Activated T-cell treated with anti-CD3 and anti-CD28 coated beads for 4 hours (primary cell): ENCODE results near the gene TMEM236.

Experiments used
- DNase-seq: peaks from one replicate; pipeline ENCODE4 v3.0.0-alpha.2; 2020

The TMEM236 gene

DNA sequence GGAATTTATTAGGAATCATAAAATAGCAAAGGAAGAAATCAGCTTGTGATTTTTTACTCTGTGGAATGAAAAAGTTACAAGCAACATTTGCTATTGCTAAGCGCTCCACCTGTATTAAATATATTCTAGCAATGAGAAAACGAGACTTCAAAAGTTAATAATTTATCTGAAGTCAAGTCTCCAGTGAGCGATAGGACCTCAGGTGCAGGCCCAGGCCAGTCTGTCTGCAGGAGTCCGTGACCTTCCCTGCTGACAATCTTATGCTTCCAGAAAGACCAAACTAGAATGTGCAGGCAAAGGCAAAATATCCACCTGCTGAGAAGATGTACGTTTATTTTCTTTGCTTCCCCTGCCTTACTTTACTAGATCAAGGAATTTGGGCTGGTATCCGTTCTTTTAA lies 79.9 kb downstream of the TMEM236 start:
- DNase-seq = no peak

DNA sequence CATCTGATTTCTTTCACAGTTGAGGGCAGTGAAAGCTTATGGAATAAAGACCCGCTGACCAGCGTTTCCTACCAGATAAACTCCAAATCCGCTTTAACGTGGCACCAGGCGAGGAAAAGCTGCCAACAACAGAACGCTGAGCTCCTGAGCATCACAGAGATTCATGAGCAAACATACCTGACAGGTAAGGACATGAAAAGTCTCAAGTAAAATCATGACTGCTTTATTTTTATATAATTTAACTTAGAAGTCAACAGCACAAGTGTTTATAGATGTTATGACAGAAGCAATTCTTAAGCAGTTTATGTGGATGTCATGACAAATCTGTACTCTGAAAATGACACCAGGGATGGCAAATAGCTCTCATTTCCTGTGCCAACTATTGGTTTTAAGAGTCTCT lies 81.7 kb downstream of the TMEM236 start:
- DNase-seq = no peak

DNA sequence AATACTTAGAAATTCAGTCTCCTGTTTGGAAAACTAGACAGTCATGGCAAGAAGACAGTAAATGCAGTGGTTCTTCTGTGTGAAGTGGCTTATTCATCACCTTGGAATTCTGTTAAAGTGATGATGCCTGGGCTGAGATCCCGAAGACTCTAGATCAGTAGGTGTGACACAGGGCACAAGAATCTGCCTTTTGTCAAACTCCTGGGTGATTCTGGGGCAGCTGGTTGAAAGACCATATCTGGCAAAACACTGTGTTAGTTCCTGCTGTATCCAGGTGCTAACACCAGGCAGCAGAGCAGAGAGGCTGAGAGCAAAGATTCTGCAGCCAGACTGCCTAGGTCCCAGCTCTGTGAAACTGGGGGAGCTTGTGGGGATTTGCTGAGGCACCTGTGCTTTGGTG lies 83.7 kb downstream of the TMEM236 start:
- DNase-seq = no peak

DNA sequence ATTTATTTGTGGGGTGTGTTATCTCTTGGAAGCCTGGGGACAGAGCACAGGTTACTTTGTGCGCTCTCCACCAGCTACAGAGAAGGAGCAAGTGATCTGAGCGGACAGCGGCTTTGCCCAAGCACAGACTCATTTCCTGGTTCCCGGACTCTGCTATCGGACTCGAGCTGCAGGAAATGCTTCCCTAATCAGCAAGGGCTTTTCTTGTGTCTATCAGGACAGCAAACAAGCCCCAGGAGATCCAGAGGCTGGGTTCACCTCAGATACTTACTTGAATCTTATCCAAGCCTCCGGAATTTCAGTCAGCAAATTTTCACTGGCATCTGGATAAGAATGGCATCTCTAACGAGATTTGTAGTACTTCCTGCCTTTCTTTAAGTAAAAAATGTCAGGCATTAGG lies 84.9 kb downstream of the TMEM236 start:
- no peak for DNase-seq

DNA sequence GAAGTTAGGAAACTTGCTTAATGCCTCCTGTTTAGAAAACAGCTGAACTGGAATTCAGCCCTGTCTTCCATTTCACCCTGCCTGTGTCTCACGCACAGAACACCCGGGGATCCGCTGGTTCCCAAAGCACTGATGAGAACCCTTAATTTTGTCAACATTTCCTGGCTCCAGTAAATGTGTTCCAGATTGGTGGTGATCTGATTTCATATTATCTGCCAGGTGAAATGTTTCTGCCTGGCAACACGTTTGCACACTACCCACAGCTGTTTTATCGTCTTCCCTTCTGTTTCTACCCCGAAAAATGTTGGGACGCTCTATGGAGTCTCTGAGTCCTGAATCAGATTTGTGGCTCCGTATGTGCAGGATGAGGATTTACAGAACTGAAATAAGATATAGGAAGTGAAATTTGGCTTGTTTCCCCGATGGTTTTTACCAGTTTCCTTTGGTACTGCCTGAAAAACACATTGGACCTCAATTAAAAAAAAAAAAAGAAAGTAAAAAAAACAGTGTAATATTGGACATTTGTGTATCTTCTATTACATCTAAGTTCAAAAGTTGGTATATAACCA lies 86.2 kb downstream of the TMEM236 start:
- DNase-seq = no peak

DNA sequence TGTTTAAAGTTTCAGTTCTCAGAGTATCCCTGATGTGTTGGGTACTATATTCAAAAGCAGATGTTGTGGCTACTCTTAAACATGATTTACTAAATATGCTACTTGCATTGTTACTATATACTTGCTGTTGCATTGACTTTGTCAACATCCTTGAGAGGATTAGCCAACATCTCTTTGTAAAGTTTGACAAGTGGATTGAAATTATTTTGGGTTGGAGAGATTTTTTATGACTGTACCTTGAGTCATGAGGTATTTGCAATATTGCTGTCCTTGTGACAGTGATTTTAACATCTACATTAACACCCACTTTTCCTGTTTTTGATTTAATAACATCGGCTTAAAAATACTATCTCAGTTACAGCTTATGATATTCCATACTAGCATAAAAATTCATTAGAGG lies 89.0 kb downstream of the TMEM236 start:
- DNase-seq = no peak

DNA sequence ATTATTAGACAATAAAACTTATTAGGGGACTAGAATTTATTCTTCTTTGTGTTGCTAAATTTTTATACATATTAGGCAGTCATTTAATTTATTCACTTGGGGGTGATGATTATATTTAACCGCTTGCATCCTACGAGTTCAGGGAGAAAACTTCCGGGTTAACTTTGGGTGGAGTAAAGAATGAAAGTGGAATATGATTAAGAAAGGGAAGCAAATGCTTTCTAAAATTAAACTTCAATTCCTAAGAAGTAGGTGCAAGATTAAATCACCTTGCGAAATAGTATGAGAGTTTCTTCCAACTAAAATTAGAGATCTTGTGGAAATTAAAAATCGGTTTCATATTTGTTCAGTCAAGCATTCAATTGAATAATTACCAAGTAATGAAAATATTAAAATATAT lies 90.6 kb downstream of the TMEM236 start:
- DNase-seq = no peak

DNA sequence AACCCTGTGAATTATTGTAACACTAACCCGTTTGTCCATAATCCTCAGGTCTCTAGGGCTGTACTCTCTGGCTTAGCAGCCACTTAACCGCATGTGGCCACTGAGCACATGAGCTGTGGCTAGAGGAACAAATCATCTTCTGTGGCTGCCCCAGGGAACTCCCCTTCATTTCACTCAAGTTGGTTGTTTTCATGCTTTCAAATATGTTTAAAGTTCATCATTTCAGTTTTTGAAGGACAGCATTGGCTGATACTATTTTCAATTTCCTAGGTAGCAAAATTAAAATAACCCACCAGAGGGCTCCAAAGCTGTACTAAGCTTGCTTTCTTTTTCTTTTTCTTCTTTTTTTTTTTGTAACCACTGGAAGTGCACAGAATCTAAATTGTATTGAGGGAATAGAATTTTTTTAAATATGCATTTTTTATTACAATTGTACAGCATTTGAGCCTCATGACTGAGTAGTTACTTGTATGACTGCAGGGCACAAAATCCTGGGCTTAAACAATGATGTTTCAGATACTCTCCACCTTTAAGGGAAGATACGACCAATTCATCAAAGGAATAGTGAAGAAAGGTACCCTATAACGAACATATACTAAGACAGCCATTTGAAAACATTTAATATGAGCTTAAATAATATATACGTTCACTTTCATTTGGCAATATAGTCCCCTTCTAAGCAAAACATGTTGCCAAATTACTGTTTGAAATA lies 95.7 kb downstream of the TMEM236 start:
- no peak for DNase-seq

DNA sequence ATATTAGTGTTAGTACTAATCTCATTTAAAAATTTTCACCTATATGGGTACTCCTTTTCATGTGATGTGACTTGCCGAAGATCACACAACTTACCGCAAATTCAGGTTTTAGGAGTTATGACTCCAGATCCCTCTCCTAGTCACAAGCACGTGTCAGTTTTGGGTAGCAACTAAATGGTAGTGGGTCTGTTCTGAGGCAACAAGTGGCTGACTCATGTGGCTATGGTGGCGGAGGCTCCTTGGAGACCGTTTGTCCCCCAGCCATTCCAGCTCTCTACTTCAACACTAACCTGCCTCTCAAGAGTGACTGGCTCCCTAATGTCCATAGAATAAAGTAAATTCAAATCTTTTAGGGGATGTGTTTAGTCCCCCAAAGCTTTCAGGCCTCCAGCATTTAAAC lies 96.6 kb downstream of the TMEM236 start:
- no peak for DNase-seq
